CD4-positive, alpha-beta T cell treated with Interleukin-15 for 1 hour (primary cell): Measurements from ENCODE around the gene TAS1R3.
"Not testable (repeated sequence)": the region's sequence is repeated elsewhere in the genome, so short reads cannot be mapped to it uniquely, and the experiment has no call there.

ENCODE experiments used
- DNase-seq: peaks from one replicate; pipeline ENCODE4 v3.0.0-alpha.2; 2020

The TAS1R3 gene

GRCh38 chr1:1354271-1355247 lies 23.5 kb downstream of the TAS1R3 start:
- DNase-seq: no peak

GRCh38 chr1:1355416-1355815 lies 24.3 kb downstream of the TAS1R3 start:
- DNase-seq: no peak

GRCh38 chr1:1356166-1356795 lies 25.2 kb downstream of the TAS1R3 start:
- no peak for DNase-seq

- DNase-seq: no peak
These were observed 25.8 kb downstream of the TAS1R3 start for GRCh38 chr1:1356796-1357401.

- no peak for DNase-seq
These were observed 26.9 kb downstream of the TAS1R3 start for GRCh38 chr1:1357871-1358432.

GRCh38 chr1:1358433-1359271 lies 27.6 kb downstream of the TAS1R3 start, which contains the start of gene MXRA8:
Gene MXRA8 (minus strand): TSS chr1:1358555. CDS start chr1:1358504, 51 bp downstream.
- DNase-seq: no peak

- DNase-seq: no peak
These were observed 28.2 kb downstream of the TAS1R3 start for GRCh38 chr1:1359308-1359663.

GRCh38 chr1:1359664-1360468 lies 28.8 kb downstream of the TAS1R3 start:
- DNase-seq: no peak

- no peak for DNase-seq
These were observed 29.6 kb downstream of the TAS1R3 start for GRCh38 chr1:1360506-1361169.

- DNase-seq: no peak
These were observed 30.3 kb downstream of the TAS1R3 start for GRCh38 chr1:1361233-1361981.

- no peak for DNase-seq
These were observed 30.9 kb downstream of the TAS1R3 start for GRCh38 chr1:1361982-1362423.

- DNase-seq: no peak
These were observed 33.2 kb downstream of the TAS1R3 start for GRCh38 chr1:1364266-1364665.

- no peak for DNase-seq
These were observed 35.0 kb downstream of the TAS1R3 start for GRCh38 chr1:1365875-1366698.

- DNase-seq: no peak
These were observed 35.6 kb downstream of the TAS1R3 start for GRCh38 chr1:1366699-1367066.

- DNase-seq: no peak
These were observed 36.2 kb downstream of the TAS1R3 start for GRCh38 chr1:1367315-1367714.

- not testable (repeated sequence) for DNase-seq
These were observed 39.0 kb downstream of the TAS1R3 start for GRCh38 chr1:1370094-1370493.

- no peak for DNase-seq
These were observed 39.8 kb downstream of the TAS1R3 start for GRCh38 chr1:1370771-1371300.

- DNase-seq: peak; percentile 86
These were observed 40.3 kb downstream of the TAS1R3 start for GRCh38 chr1:1371364-1371745.
